HEK293T (cell line): ENCODE data around the gene PCBP4.

ENCODE experiments used
- BHLHE40 ChIP-seq: fragments of 450-650 bp; IDR thresholded peaks from 2 replicates; pipeline ENCODE4 v1.6.1; 2016; ENCODE audit warnings: mild to moderate bottlenecking, moderate library complexity, borderline replicate concordance
- ELF4 ChIP-seq: fragments of 450-650 bp; IDR thresholded peaks from 2 replicates; pipeline ENCODE4 v1.6.1; 2017; ENCODE audit warnings: antibody characterized with exemption
- FOXA1 ChIP-seq: fragments of 450-650 bp; IDR thresholded peaks from 2 replicates; pipeline ENCODE4 v1.6.1; 2016; ENCODE audit warnings: mild to moderate bottlenecking
- FOXK2 ChIP-seq: fragments of 450-650 bp; IDR thresholded peaks from 2 replicates; pipeline ENCODE4 v1.6.1; 2016; ENCODE audit warnings: mild to moderate bottlenecking
- LEF1 ChIP-seq: fragments of 450-650 bp; IDR thresholded peaks from 2 replicates; pipeline ENCODE4 v1.6.1; 2017; ENCODE audit warnings: mild to moderate bottlenecking, borderline replicate concordance
- NFRKB ChIP-seq: fragments of 450-650 bp; IDR thresholded peaks from 2 replicates; pipeline ENCODE4 v1.6.1; 2016; ENCODE audit warnings: mild to moderate bottlenecking, moderate library complexity
- SP1 ChIP-seq: fragments of 450-650 bp; IDR thresholded peaks from 2 replicates; pipeline ENCODE4 v1.6.1; 2017
- SUZ12 ChIP-seq: fragments of 450-650 bp; IDR thresholded peaks from 2 replicates; pipeline ENCODE4 v1.6.1; 2016; ENCODE audit warnings: mild to moderate bottlenecking
- ZNF384 ChIP-seq: fragments of 450-650 bp; IDR thresholded peaks from 2 replicates; pipeline ENCODE4 v1.6.1; 2016

DNA sequence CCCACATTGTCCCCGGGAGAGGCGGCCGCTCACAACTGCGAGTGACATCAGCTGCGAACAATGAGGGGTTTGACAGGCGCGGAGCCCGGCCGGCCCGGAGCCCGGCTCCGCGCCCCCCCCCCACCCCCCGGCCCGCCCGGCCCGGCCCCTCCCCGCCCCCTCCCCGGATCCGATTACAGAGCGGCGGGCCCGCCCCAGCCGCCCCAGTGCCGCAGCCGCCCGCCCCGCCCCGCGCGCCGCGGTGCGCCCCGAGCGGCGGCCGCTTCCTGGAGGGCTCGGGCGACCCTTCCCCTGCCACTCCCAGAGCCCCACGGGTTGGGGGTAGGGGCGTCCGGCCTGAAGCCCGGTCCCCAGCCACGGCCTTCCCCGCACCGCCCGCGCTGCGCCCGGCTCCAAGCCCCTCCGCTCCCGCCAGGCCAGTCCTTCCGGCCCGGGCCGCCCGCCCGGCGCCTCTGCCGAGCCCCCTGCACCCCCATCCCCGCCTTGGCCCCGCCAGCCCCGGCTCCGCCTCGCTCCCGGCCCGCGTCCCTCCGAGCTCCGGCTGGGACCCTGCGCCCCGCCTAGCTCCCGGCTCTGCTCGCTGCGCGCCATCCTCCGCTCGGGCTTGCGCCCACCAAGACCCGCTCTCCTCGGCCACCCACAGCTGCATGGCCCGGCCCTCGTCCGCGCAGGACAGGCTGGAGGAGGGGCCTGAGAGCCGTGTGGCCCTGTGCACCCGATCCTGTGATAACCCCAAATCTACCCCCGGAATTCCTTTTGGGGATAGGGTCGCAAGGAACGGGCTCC lies at the start of gene PCBP4:
- TF ChIP-seq SP1: no peak
- no peak for TF ChIP-seq FOXA1
- TF ChIP-seq SUZ12: no peak
- TF ChIP-seq ELF4: no peak
- no peak for TF ChIP-seq BHLHE40
- no peak for TF ChIP-seq FOXK2
- no peak for TF ChIP-seq LEF1
- TF ChIP-seq NFRKB: no peak
- no peak for TF ChIP-seq ZNF384
